ENCODE results near the gene POU2AF3. TPM values are rescaled to one million over a fixed set of nuclear protein-coding genes. Genes with fewer than 3 reads are reported as not detected.
A peak's percentile ranks its signal among the peaks of the same experiment; 100 is the strongest.

The POU2AF3 gene
- total and polyA plus RNA-seq, 8 donors = 1.1 to 15.7 (median 2.2) TPM

GRCh38 chr11:111339758-111340388 is 41.5 kb downstream of the POU2AF3 start:
- Histone ChIP-seq H3K9me3 (no peaks in the 10 kb centered on the region), H3K27ac (no peak overlapping the region), H3K27me3 (no peaks in the 10 kb centered on the region), H3K36me3 (no peaks in the 10 kb centered on the region), H3K4me1 (peaks cover 12 to 29% (median 13%) of the 10 kb centered on the region in 3 donors), H3K4me3 (no peak overlapping the region)
- no peak for DNase-seq
- no peak for ATAC-seq
- no peak for FAIRE-seq
- intact Hi-C loops (cut with DNase I) = no loop called here
- TF ChIP-seq, protein P1, sequence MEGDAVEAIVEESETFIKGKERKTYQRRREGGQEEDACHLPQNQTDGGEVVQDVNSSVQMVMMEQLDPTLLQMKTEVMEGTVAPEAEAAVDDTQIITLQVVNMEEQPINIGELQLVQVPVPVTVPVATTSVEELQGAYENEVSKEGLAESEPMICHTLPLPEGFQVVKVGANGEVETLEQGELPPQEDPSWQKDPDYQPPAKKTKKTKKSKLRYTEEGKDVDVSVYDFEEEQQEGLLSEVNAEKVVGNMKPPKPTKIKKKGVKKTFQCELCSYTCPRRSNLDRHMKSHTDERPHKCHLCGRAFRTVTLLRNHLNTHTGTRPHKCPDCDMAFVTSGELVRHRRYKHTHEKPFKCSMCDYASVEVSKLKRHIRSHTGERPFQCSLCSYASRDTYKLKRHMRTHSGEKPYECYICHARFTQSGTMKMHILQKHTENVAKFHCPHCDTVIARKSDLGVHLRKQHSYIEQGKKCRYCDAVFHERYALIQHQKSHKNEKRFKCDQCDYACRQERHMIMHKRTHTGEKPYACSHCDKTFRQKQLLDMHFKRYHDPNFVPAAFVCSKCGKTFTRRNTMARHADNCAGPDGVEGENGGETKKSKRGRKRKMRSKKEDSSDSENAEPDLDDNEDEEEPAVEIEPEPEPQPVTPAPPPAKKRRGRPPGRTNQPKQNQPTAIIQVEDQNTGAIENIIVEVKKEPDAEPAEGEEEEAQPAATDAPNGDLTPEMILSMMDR (IDR thresholded peaks at IDR 0.05) = no peak

GRCh38 chr11:111342329-111342728 is 44.0 kb downstream of the POU2AF3 start:
- FAIRE-seq = no peak

GRCh38 chr11:111344032-111344431 is 45.7 kb downstream of the POU2AF3 start:
- Histone ChIP-seq H3K27ac (no peak overlapping the region), H3K27me3 (no peaks in the 10 kb centered on the region), H3K4me1 (peaks cover 0 to 9% (median 0%) of the 10 kb centered on the region in 3 donors), H3K9me3 (no peaks in the 10 kb centered on the region), H3K4me3 (no peak overlapping the region), H3K36me3 (no peaks in the 10 kb centered on the region)
- no peak for FAIRE-seq
- ATAC-seq = peak in 3 of 4 donors; percentile 57 to 71 (median 66)
- DNase-seq = no peak
- TF ChIP-seq, protein P1 (IDR thresholded peaks at IDR 0.05) = no peak
- 58 to 81% methylated on average over 3 of the region's 3 CpGs for WGBS, 2 donors
- intact Hi-C loops (cut with DNase I) = no loop called here

More at GRCh38 chr11:111342329-111342728, 44.0 kb downstream of the POU2AF3 start:
- Histone ChIP-seq H3K4me3 (no peak overlapping the region), H3K27ac (no peak overlapping the region), H3K36me3 (no peaks in the 10 kb centered on the region), H3K4me1 (peaks cover 0 to 14% (median 0%) of the 10 kb centered on the region in 3 donors), H3K27me3 (no peaks in the 10 kb centered on the region), H3K9me3 (no peaks in the 10 kb centered on the region)
- DNase-seq (no peak), ATAC-seq (peak in 2 of 4 donors; percentile 36 to 50)
- intact Hi-C loops (cut with DNase I) = no loop called here
- WGBS, 2 donors = 51 to 53% methylated on average over 3 of the region's 3 CpGs
- TF ChIP-seq, protein P1 (IDR thresholded peaks at IDR 0.05) = no peak

GRCh38 chr11:111347002-111347722 is 48.8 kb downstream of the POU2AF3 start:
- Histone ChIP-seq H3K27me3 (no peaks in the 10 kb centered on the region), H3K27ac (no peak overlapping the region), H3K4me3 (no peak overlapping the region), H3K4me1 (peaks cover 0 to 10% (median 8%) of the 10 kb centered on the region in 3 donors), H3K9me3 (no peaks in the 10 kb centered on the region), H3K36me3 (no peaks in the 10 kb centered on the region)
- FAIRE-seq = no peak
- 84 to 91% methylated on average over 6 of the region's 6 CpGs for WGBS, 2 donors
- intact Hi-C loops (cut with DNase I) = no loop called here
- peak in 1 of 4 donors; percentile 29 for ATAC-seq
- DNase-seq = no peak
- TF ChIP-seq, protein P1 (IDR thresholded peaks at IDR 0.05) = no peak

GRCh38 chr11:111347723-111348115 is 49.4 kb downstream of the POU2AF3 start:
- Histone ChIP-seq H3K27me3 (no peaks in the 10 kb centered on the region), H3K36me3 (no peaks in the 10 kb centered on the region), H3K4me3 (no peak overlapping the region), H3K9me3 (no peaks in the 10 kb centered on the region), H3K27ac (no peak overlapping the region), H3K4me1 (peaks cover 0 to 15% (median 13%) of the 10 kb centered on the region in 3 donors)
- DNase-seq (no peak), ATAC-seq (no peak), FAIRE-seq (no peak)
- WGBS, 2 donors = 89 to 94% methylated on average over 3 of the region's 3 CpGs
- TF ChIP-seq, protein P1 (IDR thresholded peaks at IDR 0.05) = no peak
- intact Hi-C loops (cut with DNase I) = no loop called here
